H1 (cell line): ENCODE measurements around the gene MED12L. TPM values are rescaled to one million over a fixed set of nuclear protein-coding genes. Genes with fewer than 3 reads are reported as not detected.

Source experiments
- CTCF ChIA-PET: fragments of 300-600 bp; sonication (Branson Sonifier 250); formaldehyde crosslinking; loops from one replicate; lab custom pipeline; 2021; ENCODE audit not compliant: partially characterized antibody; lab: Charles Lee
- POLR2A ChIA-PET: fragments of 300-600 bp; sonication (Branson Sonifier 250); formaldehyde crosslinking; loops from one replicate; lab custom pipeline; 2021; ENCODE audit warnings: inconsistent platforms; ENCODE audit not compliant: partially characterized antibody; lab: Charles Lee
- DNase-seq, 2 experiments: peaks; one replicate each; pipeline versions ENCODE4 v3.0.0 to v3.0.0-alpha.2; 2010 to 2022; ENCODE audit warnings: low spot score in 2 of 2, low read depth in 1 of 2, mixed read lengths in 1 of 2
- FAIRE-seq: peaks from 2 replicates; lab custom pipeline; 2011; peaks lifted over from hg19 to GRCh38; lab: Jason Lieb, UNC
- H2AFZ ChIP-seq: 2 replicates; pipeline ENCODE4 v1.8.1; 2012; ENCODE audit warnings: low read length, inconsistent platforms
- H2AK5ac ChIP-seq: 2 replicates; pipeline ENCODE4 v1.6.1; 2013; ENCODE audit warnings: low read depth, low read length
- H2BK120ac ChIP-seq: replicated peaks from 2 replicates; pipeline ENCODE3; 2013; ENCODE audit warnings: low read depth, low read length, inconsistent platforms
- H2BK12ac ChIP-seq: 2 replicates; pipeline ENCODE4 v1.6.1; 2013; ENCODE audit warnings: low read depth, low read length
- H2BK15ac ChIP-seq: 2 replicates; pipeline ENCODE4 v1.6.1; 2013; ENCODE audit warnings: low read length
- H2BK20ac ChIP-seq: 2 replicates; pipeline ENCODE4 v1.6.1; 2013; ENCODE audit warnings: low read length
- H2BK5ac ChIP-seq: 2 replicates; pipeline ENCODE4 v1.6.1; 2013; ENCODE audit warnings: low read depth, low read length
- H3K14ac ChIP-seq: 2 replicates; pipeline ENCODE4 v1.6.1; 2013; ENCODE audit warnings: inconsistent platforms; ENCODE audit not compliant: insufficient read length
- H3K18ac ChIP-seq: 2 replicates; pipeline ENCODE4 v1.6.1; 2013; ENCODE audit warnings: low read length; ENCODE audit errors: extremely low read depth
- H3K23ac ChIP-seq: 2 replicates; pipeline ENCODE4 v1.6.1; 2013; ENCODE audit warnings: inconsistent platforms; ENCODE audit not compliant: insufficient read length
- H3K23me2 ChIP-seq: 2 replicates; pipeline ENCODE4 v1.6.1; 2013; ENCODE audit warnings: low read depth, low read length
- H3K27ac ChIP-seq: 2 replicates; pipeline ENCODE4 v1.6.1; 2011; ENCODE audit warnings: low read depth, low read length, inconsistent platforms
- H3K27me3 ChIP-seq, 4 experiments: replicated peaks in 1 of 4; 1 replicate in 1 of 4; 2 replicates in 3 of 4; pipeline versions ENCODE4 v1.6.1 to v1.8.1; 2011 to 2013; ENCODE audit warnings: low read length in 3 of 4, mild to moderate bottlenecking in 3 of 4, inconsistent platforms in 2 of 4, mixed read lengths in 2 of 4, moderate library complexity in 1 of 4; ENCODE audit not compliant: control insufficient read depth in 3 of 4, insufficient read depth in 3 of 4; ENCODE audit errors: extremely low read depth in 1 of 4
- H3K36me3 ChIP-seq, 4 experiments: 2 replicates each; pipeline versions ENCODE4 v1.6.1 to v1.8.1; 2011 to 2013; ENCODE audit warnings: mild to moderate bottlenecking in 4 of 4, low read length in 3 of 4, moderate library complexity in 2 of 4, control low read depth in 1 of 4, inconsistent platforms in 1 of 4; ENCODE audit not compliant: insufficient read depth in 4 of 4, control insufficient read depth in 2 of 4
- H3K4ac ChIP-seq: replicated peaks from 2 replicates; pipeline ENCODE3; 2013; ENCODE audit warnings: low read length, low read depth, mixed read lengths, inconsistent platforms; ENCODE audit not compliant: insufficient read length
- H3K4me1 ChIP-seq, 4 experiments: replicated peaks in 1 of 4; 1 replicate in 1 of 4; 2 replicates in 3 of 4; pipeline versions ENCODE4 v1.6.1 to v1.8.1; 2011 to 2013; ENCODE audit warnings: low read length in 3 of 4, inconsistent platforms in 2 of 4, mixed read lengths in 1 of 4; ENCODE audit not compliant: insufficient read depth in 4 of 4, control insufficient read depth in 3 of 4
- H3K4me2 ChIP-seq, 2 experiments: 2 replicates each; pipeline versions ENCODE4 v1.6.1 to v1.8.1; 2011 to 2013; ENCODE audit warnings: low read depth in 2 of 2, low read length in 2 of 2, control low read depth in 1 of 2, inconsistent platforms in 1 of 2, mild to moderate bottlenecking in 1 of 2; ENCODE audit not compliant: insufficient read depth in 1 of 2
- H3K4me3 ChIP-seq, 4 experiments: fragments of 200-600, 300-600 bp in 1 of 4; sonication (generic), shearing (Covaris generic), sonication (Bioruptor Twin) in 1 of 4; 2 replicates each; pipeline versions ENCODE4 v1.5.1 to v1.8.1; 2011 to 2016; ENCODE audit warnings: low read length in 4 of 4, low read depth in 3 of 4, control low read depth in 2 of 4, inconsistent platforms in 2 of 4, mild to moderate bottlenecking in 2 of 4, mixed read lengths in 1 of 4, moderate library complexity in 1 of 4; ENCODE audit not compliant: insufficient read depth in 2 of 4; ENCODE audit errors: extremely low read depth in 1 of 4
- H3K56ac ChIP-seq: replicated peaks from 2 replicates; pipeline ENCODE3; 2013; ENCODE audit warnings: low read depth, mild to moderate bottlenecking, mixed read lengths, low read length, inconsistent platforms; ENCODE audit not compliant: insufficient read length
- H3K79me1 ChIP-seq: 2 replicates; pipeline ENCODE4 v1.6.1; 2013; ENCODE audit warnings: low read depth, low read length, control low read depth
- H3K79me2 ChIP-seq, 2 experiments: 2 replicates each; pipeline versions ENCODE4 v1.6.1 to v1.8.1; 2012 to 2013; ENCODE audit warnings: low read length in 2 of 2, mild to moderate bottlenecking in 2 of 2, inconsistent platforms in 1 of 2; ENCODE audit not compliant: insufficient read depth in 2 of 2, control insufficient read depth in 1 of 2
- H3K9ac ChIP-seq, 4 experiments: replicated peaks in 1 of 4; 1 replicate in 1 of 4; 2 replicates in 3 of 4; pipeline versions ENCODE4 v1.6.1 to v1.8.1; 2011 to 2013; ENCODE audit warnings: low read depth in 3 of 4, low read length in 3 of 4, control low read depth in 2 of 4, mild to moderate bottlenecking in 2 of 4, moderate library complexity in 2 of 4, inconsistent platforms in 1 of 4; ENCODE audit errors: extremely low read depth in 1 of 4
- H3K9me3 ChIP-seq, 2 experiments: 2 replicates each; pipeline versions ENCODE4 v1.6.1 to v1.8.1; 2012 to 2013; ENCODE audit warnings: mild to moderate bottlenecking in 2 of 2, moderate library complexity in 2 of 2, control low read depth in 1 of 2, inconsistent platforms in 1 of 2, low read depth in 1 of 2, low read length in 1 of 2, mixed read lengths in 1 of 2; ENCODE audit not compliant: insufficient read depth in 2 of 2
- H4K20me1 ChIP-seq, 2 experiments: replicated peaks in 1 of 2; 2 replicates each; pipeline versions ENCODE3 to v1.8.1; 2011 to 2013; ENCODE audit warnings: inconsistent platforms in 2 of 2, low read length in 2 of 2, mild to moderate bottlenecking in 1 of 2; ENCODE audit not compliant: insufficient read depth in 2 of 2, control insufficient read depth in 1 of 2
- H4K5ac ChIP-seq: 2 replicates; pipeline ENCODE4 v1.6.1; 2013; ENCODE audit warnings: low read length, low read depth, mixed read lengths, inconsistent platforms; ENCODE audit not compliant: insufficient read length
- H4K8ac ChIP-seq: 2 replicates; pipeline ENCODE4 v1.8.0; 2013; ENCODE audit warnings: mild to moderate bottlenecking, moderate library complexity, low read length, inconsistent platforms; ENCODE audit not compliant: insufficient read depth; ENCODE audit errors: extremely low read depth
- H4K91ac ChIP-seq: replicated peaks from 2 replicates; pipeline ENCODE3; 2013; ENCODE audit warnings: low read length, mixed read lengths, inconsistent platforms; ENCODE audit not compliant: insufficient read length
- BRCA1 ChIP-seq: IDR thresholded peaks from 2 replicates; pipeline ENCODE4 v1.6.1; 2012; ENCODE audit warnings: low read depth, low read length, improper control_type of control experiment
- CHD1 ChIP-seq: IDR thresholded peaks from 2 replicates; pipeline ENCODE4 v1.6.1; 2012; ENCODE audit warnings: low read depth, low read length, improper control_type of control experiment
- CREB1 ChIP-seq: IDR thresholded peaks from 2 replicates; pipeline ENCODE4 v1.6.1; 2012; ENCODE audit warnings: inconsistent platforms
- EGR1 ChIP-seq: IDR thresholded peaks from 2 replicates; pipeline ENCODE4 v1.6.1; 2011; ENCODE audit warnings: low read depth, low read length, borderline replicate concordance
- FOSL1 ChIP-seq: IDR thresholded peaks from 2 replicates; pipeline ENCODE4 v1.6.1; 2011; ENCODE audit warnings: mild to moderate bottlenecking, low read depth, low read length, moderate library complexity; ENCODE audit not compliant: insufficient read depth
- JUN ChIP-seq: IDR thresholded peaks from 2 replicates; pipeline ENCODE4 v1.6.1; 2011; ENCODE audit warnings: low read depth, mild to moderate bottlenecking, improper control_type of control experiment, low read length
- NANOG ChIP-seq: IDR thresholded peaks from 2 replicates; pipeline ENCODE4 v1.6.1; 2011; ENCODE audit warnings: low read length, low read depth, mild to moderate bottlenecking, inconsistent platforms; ENCODE audit not compliant: insufficient read depth, poor library complexity, severe bottlenecking
- RAD21 ChIP-seq, 2 experiments: IDR thresholded peaks in 1 of 2; conservative IDR thresholded peaks in 1 of 2; 2 replicates each; pipeline ENCODE4 v1.6.1; 2011; ENCODE audit warnings: low read depth in 2 of 2, low read length in 2 of 2, improper control_type of control experiment in 1 of 2, inconsistent platforms in 1 of 2, mild to moderate bottlenecking in 1 of 2, moderate library complexity in 1 of 2
- TEAD4 ChIP-seq: IDR thresholded peaks from 2 replicates; pipeline ENCODE4 v1.6.1; 2012; ENCODE audit warnings: low read depth, low read length, inconsistent platforms, mixed read lengths
- WGBS, 2 experiments: shearing (Covaris generic) in 1 of 2; methylation state at CpG; one replicate each; pipeline versions ENCODE4 v1.1.6 to v1.1.7; 2013 to 2015; ENCODE audit warnings: low lambda C conversion rate in 2 of 2, mixed read lengths in 2 of 2, inconsistent platforms in 1 of 2, low coverage in 1 of 2, missing lambda C conversion rate in 1 of 2; ENCODE audit not compliant: insufficient replicate concordance in 2 of 2, insufficient coverage in 1 of 2, insufficient read length in 1 of 2; ENCODE audit errors: extremely low coverage in 1 of 2, missing lambda C conversion rate in 1 of 2; 5-methylcytosine and 5-hydroxymethylcytosine counted together
- polyA plus RNA-seq, 7 experiments: library from polyadenylated mRNA; depleted of rRNA in 3 of 7; stranded (reverse) in 5 of 7; unstranded in 2 of 7; fragments of >200 nt in 5 of 7; fragments of 200-250 nt in 2 of 7; gene quantifications; 1 replicate in 5 of 7; 2 replicates in 1 of 7; 4 replicates in 1 of 7; pipeline versions ENCODE4 v1.2.1 to v1.2.3, GENCODE V29; 2011 to 2013; ENCODE audit warnings: missing spikeins in 2 of 7, mixed read lengths in 2 of 7
- total RNA-seq: library from RNA; stranded (reverse); fragmentation: NEBNext Ultra II Directional; extraction: Animal tissue kit (Norgen Biotek cat#: 25700); gene quantifications from 2 replicates; pipeline ENCODE4 v1.2.1, GENCODE V29; 2021
- TF ChIP-seq, protein P1 (sequence below): IDR thresholded peaks from 2 replicates; pipeline ENCODE4 v1.6.1; 2012; ENCODE audit warnings: inconsistent platforms
- TF ChIP-seq, protein P2 (sequence below): IDR thresholded peaks from 2 replicates; pipeline ENCODE4 v1.6.1; 2011; ENCODE audit warnings: low read depth, mild to moderate bottlenecking, low read length; ENCODE audit not compliant: insufficient read depth

Gene MED12L
- total and polyA plus RNA-seq, 2 of the 8 experiments (the other 6 are each of a cell fraction or from before 2014, with no cell fraction given): 3.6 to 26.2 TPM

DNA sequence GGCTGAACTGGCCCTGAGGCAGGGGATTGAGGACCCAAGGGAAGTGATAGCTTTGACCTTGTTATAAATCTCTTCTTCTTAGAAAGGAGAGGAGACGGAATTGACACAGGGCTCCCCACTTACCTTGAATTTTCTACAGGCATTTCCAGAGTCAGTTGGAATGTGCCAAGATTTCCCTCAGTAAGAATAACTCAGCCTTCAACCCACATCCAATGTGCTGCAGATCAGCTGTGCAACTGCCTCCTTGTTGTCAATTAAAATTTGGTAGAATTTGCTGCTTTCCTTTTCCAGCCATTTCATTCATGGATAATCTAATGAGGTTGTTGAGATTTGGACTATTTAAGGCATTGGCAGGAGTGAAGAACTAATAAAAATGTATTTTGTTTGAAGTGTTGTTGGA is 14.6 kb downstream of the MED12L start:
- TF ChIP-seq RAD21 (IDR thresholded peaks at IDR 0.05 in 1 of 2, conservative IDR thresholded peaks at IDR 0.05 in 1 of 2; ENCODE audit: low read depth in 2 of 2, low read length in 2 of 2): no peak
- no peak for TF ChIP-seq JUN
- no peak for TF ChIP-seq CREB1
- TF ChIP-seq EGR1: no peak
- no peak for TF ChIP-seq BRCA1
- TF ChIP-seq CHD1: no peak
- TF ChIP-seq, protein P1, sequence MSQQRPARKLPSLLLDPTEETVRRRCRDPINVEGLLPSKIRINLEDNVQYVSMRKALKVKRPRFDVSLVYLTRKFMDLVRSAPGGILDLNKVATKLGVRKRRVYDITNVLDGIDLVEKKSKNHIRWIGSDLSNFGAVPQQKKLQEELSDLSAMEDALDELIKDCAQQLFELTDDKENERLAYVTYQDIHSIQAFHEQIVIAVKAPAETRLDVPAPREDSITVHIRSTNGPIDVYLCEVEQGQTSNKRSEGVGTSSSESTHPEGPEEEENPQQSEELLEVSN: no peak
- no peak for TF ChIP-seq NANOG
- TF ChIP-seq TEAD4: no peak
- TF ChIP-seq FOSL1: no peak
- TF ChIP-seq, protein P2, sequence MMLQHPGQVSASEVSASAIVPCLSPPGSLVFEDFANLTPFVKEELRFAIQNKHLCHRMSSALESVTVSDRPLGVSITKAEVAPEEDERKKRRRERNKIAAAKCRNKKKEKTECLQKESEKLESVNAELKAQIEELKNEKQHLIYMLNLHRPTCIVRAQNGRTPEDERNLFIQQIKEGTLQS: no peak
- H3K14ac ChIP-seq: no peak overlapping the region
- H3K79me1 ChIP-seq: peaks cover 31% of the 10 kb centered on the region; the same call in 1 of the 2 replicates
- peaks cover 0 to 9% (median 7%) of the 10 kb centered on the region in 4 experiments; a peak in 5 of 7 replicates for H3K4me1 ChIP-seq
- H2BK5ac ChIP-seq: no peak overlapping the region
- peaks cover 13 to 98% of the 10 kb centered on the region in 2 experiments; a peak in 3 of 4 replicates for H3K79me2 ChIP-seq
- no peak overlapping the region for H2AK5ac ChIP-seq
- H2BK120ac ChIP-seq: no peak overlapping the region
- no peak overlapping the region for H2BK15ac ChIP-seq
- no peak overlapping the region for H4K8ac ChIP-seq
- no peak overlapping the region for H2BK20ac ChIP-seq
- no peak overlapping the region for H3K56ac ChIP-seq
- H3K4me2 ChIP-seq: no peak overlapping the region
- H3K36me3 ChIP-seq: no peaks in the 10 kb centered on the region; a peak in 1 of 8 replicates
- peaks cover 2% of the 10 kb centered on the region in 2 experiments for H4K20me1 ChIP-seq
- no peak overlapping the region for H4K5ac ChIP-seq
- no peak overlapping the region for H3K4ac ChIP-seq
- H3K27me3 ChIP-seq: no peaks in the 10 kb centered on the region
- POLR2A ChIA-PET: no interaction called here
- no peaks in the 10 kb centered on the region for H3K9me3 ChIP-seq
- H3K9ac ChIP-seq: no peak overlapping the region
- H3K4me3 ChIP-seq: no peak overlapping the region
- DNase-seq: no peak
- no peak overlapping the region for H2AFZ ChIP-seq
- no peak overlapping the region for H3K23ac ChIP-seq
- no peak overlapping the region for H2BK12ac ChIP-seq
- CTCF ChIA-PET: interaction anchor here (1.7 to 4.2 kb wide), 2 partner anchors 13 to 33 kb away, joined by 6 to 22 read pairs; partner anchors contain the start of gene MED12L
- no peak overlapping the region for H4K91ac ChIP-seq
- no peaks in the 10 kb centered on the region for H3K23me2 ChIP-seq
- WGBS, 2 experiments: 85% methylated on average over 1 of the region's 1 CpG; no CpG with 5 or more reads in 1 of the 2 experiments
- no peak for FAIRE-seq
- no peak overlapping the region for H3K27ac ChIP-seq
- H3K18ac ChIP-seq: no peak overlapping the region
